Prostate gland (tissue), 2 donors: ENCODE results near the gene SYVN1. TPM values are rescaled to one million over a fixed set of nuclear protein-coding genes. Genes with fewer than 3 reads are reported as not detected.
A peak's percentile ranks its signal among the peaks of the same experiment; 100 is the strongest.
"Not testable (repeated sequence)": the region's sequence is repeated elsewhere in the genome, so short reads cannot be mapped to it uniquely, and the experiment has no call there.

Experiments used
- DNase-seq: peaks from one replicate; pipeline ENCODE4 v3.0.0-alpha.2; 2019; ENCODE audit warnings: low spot score
- H3K27ac ChIP-seq, 2 donors: fragments of 200-600 bp; sonication (generic); 2 replicates each; pipeline ENCODE4 v1.5.1; 2017 to 2019
- H3K27me3 ChIP-seq: fragments of 200-600 bp; sonication (generic); replicated peaks from 2 replicates; pipeline ENCODE4 v1.5.1; 2019; ENCODE audit not compliant: insufficient read depth
- H3K36me3 ChIP-seq, 2 donors: fragments of 200-600 bp; sonication (generic); 1 replicate in 1 of 2; 2 replicates in 1 of 2; pipeline versions ENCODE4 v1.5.1 to v1.8.1; 2017 to 2019
- H3K4me1 ChIP-seq: fragments of 200-600 bp; sonication (generic); replicated peaks from 2 replicates; pipeline ENCODE4 v1.5.1; 2019
- H3K4me3 ChIP-seq, 2 donors: fragments of 200-600 bp; sonication (generic); 2 replicates each; pipeline ENCODE4 v1.5.1; 2017 to 2019
- H3K9me3 ChIP-seq: fragments of 200-600 bp; sonication (generic); 2 replicates; pipeline ENCODE4 v1.5.1; 2017
- POLR2A ChIP-seq: fragments of 450-650 bp; IDR thresholded peaks from one replicate; pipeline ENCODE4 v1.6.1; 2016; ENCODE audit warnings: antibody characterized with exemption, mild to moderate bottlenecking
- POLR2AphosphoS5 ChIP-seq: sonication (generic); formaldehyde crosslinking; IDR thresholded peaks from one replicate; pipeline ENCODE4 v1.6.1; 2017; ENCODE audit warnings: antibody characterized with exemption
- WGBS: methylation state at CpG from one replicate; pipeline ENCODE4 v1.1.5; 2018; 5-methylcytosine and 5-hydroxymethylcytosine counted together
- intact Hi-C: fragments of 100-400 bp; cut with DNase I; formaldehyde crosslinking; loops from one replicate; pipeline ENCODE4 v1.14.2; 2022
- total RNA-seq, 2 donors: library from RNA; depleted of rRNA; stranded (reverse); fragments of >200 nt; gene quantifications; one replicate each; pipeline ENCODE4 v1.1.0, GENCODE V29; 2016
- TF ChIP-seq, protein P1 (sequence below), 4 experiments: fragments of 200-600 bp in 2 of 4; fragments of 450-650 bp in 2 of 4; sonication (generic) in 2 of 4; IDR thresholded peaks; 1 replicate in 3 of 4; 2 replicates in 1 of 4; pipeline ENCODE4 v1.5.1; 2016 to 2019; ENCODE audit warnings: antibody characterized with exemption in 4 of 4, mild to moderate bottlenecking in 2 of 4, moderate library complexity in 2 of 4

SYVN1 gene
- total RNA-seq, 2 donors from 2014 or later, result 89.7 to 108 TPM

DNA sequence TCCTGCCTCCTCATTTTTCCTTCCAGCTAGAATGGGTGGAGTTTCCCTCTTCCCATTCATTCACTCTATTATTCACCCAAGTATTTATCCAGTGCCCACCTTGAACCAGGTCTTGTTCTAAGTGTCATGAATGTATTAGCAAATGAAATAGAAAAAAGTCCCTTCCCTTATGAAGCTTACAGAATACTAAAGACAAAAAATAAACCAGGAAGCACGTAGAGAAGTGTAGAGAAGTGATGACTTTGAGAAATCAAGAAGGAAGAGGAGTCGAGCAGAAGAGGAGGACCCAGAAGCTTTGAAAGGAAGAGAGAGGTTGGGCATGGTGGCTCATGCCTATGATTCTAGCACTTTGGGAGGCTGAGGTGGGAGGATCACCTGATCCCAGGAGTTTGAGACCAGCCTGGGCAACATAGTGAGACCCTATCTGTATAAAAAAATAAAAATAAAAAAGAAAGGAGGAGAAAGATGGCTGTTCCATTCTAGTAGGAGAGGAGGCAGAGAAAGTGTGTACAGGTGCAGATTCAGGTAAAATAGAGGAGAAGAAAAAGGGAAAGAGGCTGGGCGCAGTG lies 17.1 kb upstream of the SYVN1 start:
- TF ChIP-seq, protein P1, sequence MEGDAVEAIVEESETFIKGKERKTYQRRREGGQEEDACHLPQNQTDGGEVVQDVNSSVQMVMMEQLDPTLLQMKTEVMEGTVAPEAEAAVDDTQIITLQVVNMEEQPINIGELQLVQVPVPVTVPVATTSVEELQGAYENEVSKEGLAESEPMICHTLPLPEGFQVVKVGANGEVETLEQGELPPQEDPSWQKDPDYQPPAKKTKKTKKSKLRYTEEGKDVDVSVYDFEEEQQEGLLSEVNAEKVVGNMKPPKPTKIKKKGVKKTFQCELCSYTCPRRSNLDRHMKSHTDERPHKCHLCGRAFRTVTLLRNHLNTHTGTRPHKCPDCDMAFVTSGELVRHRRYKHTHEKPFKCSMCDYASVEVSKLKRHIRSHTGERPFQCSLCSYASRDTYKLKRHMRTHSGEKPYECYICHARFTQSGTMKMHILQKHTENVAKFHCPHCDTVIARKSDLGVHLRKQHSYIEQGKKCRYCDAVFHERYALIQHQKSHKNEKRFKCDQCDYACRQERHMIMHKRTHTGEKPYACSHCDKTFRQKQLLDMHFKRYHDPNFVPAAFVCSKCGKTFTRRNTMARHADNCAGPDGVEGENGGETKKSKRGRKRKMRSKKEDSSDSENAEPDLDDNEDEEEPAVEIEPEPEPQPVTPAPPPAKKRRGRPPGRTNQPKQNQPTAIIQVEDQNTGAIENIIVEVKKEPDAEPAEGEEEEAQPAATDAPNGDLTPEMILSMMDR (IDR thresholded peaks at IDR 0.05), result no peak
- TF ChIP-seq POLR2AphosphoS5, result no peak
- TF ChIP-seq POLR2A, result no peak
- no peaks in the 10 kb centered on the region for H3K9me3 ChIP-seq
- H3K27ac ChIP-seq, result peak overlapping the region in 1 of 2 donors; percentile 58
- DNase-seq, result no peak
- intact Hi-C loops, result no loop called here
- WGBS, result 83% methylated on average over 3 of the region's 3 CpGs
- no peaks in the 10 kb centered on the region for H3K4me1 ChIP-seq
- H3K36me3 ChIP-seq, result no peaks in the 10 kb centered on the region
- H3K27me3 ChIP-seq, result no peaks in the 10 kb centered on the region
- no peak overlapping the region for H3K4me3 ChIP-seq

GRCh38 chr11:65150509-65151299 lies 16.4 kb upstream of the SYVN1 start:
- TF ChIP-seq POLR2AphosphoS5 (peak; percentile 56), POLR2A (peak; percentile 31)
- TF ChIP-seq, protein P1 (IDR thresholded peaks at IDR 0.05), result peak in 1 of 4 experiments; percentile 24
- peak; percentile 84 for DNase-seq
- Histone ChIP-seq H3K9me3 (no peaks in the 10 kb centered on the region), H3K4me3 (no peak overlapping the region), H3K27ac (peak overlapping the region; percentile 57 to 58), H3K36me3 (no peaks in the 10 kb centered on the region), H3K4me1 (no peaks in the 10 kb centered on the region), H3K27me3 (no peaks in the 10 kb centered on the region)
- intact Hi-C loops, result no loop called here
- WGBS, result 16% methylated on average over 12 of the region's 12 CpGs

DNA sequence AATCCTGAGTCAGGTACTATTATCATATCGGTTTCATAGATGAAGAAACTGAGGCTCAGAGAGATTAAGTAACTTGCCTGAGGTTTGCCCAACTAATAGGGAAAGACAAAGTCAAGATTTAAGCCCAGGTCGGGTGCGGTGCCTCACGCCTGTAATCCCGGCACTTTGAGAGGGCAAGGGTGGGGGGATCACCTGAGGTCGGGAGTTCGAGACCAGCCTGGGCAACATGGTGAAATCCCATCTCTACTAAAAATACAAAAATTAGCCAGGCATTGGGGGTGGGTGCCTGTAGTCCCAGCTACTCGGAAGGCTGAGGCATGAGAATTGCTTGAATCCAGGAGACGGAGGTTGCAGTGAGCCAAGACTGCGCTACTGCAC lies 15.8 kb upstream of the SYVN1 start:
- H3K36me3 ChIP-seq, H3K9me3 ChIP-seq, intact Hi-C loops, H3K4me1 ChIP-seq, DNase-seq, H3K4me3 ChIP-seq, H3K27me3 ChIP-seq: not testable (repeated sequence)
- 78% methylated on average over 10 of the region's 10 CpGs for WGBS
- H3K27ac ChIP-seq, result peak overlapping the region; percentile 57 to 58

DNA sequence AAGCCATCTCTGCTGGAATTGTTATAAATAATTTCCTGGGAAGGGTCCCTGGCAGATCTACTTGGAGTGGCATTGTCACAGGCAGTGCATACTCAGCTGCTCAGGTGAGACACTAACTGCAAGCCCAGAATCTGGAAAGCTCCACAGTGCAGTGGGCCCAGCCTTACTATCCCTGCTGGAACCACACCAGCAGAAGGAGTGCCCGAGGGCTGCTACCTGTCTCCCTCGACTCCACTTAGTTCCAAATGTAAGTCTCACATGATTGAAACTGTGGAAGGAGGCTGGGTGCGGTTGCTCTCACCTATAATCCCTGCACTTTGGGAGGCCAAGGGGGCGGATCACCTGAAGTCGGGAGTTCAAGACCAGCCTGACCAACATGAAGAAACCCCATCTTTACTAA lies 14.3 kb upstream of the SYVN1 start:
- no peak overlapping the region for H3K27ac ChIP-seq

DNA sequence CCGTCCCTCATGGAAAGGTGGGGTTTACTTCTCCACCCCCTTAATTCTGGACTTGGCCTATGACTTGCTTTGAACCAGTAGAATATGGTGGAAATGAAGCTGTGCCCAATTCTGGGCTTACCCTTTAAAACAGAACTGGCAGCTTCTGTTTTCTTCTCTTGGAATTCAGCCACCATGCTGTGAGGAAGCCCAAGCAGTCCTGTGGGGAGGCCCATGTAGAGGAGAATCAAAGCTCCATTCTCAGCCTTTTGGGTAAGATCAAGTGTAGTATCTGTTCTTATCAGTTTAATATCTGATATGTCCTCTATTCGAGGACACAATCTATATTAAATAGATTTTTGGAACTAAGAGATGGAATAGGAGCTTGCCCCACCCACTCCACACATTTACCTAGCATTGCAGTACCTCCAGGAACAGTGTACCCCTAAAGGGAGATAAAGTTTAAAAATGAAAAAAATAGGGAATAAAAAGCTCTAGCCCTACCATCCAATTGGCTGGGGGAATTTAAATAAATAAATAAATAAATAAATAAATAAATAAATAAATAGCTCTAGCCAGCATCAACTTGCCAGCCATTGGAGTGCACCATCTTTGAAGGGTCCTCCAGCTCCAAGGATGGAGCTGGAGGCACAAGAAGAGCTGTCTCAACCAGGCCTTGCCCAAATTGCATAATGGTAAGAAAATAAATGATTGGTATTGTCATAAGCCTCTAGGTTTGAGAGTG lies 13.2 kb upstream of the SYVN1 start:
- Histone ChIP-seq H3K36me3 (no peaks in the 10 kb centered on the region), H3K4me1 (no peaks in the 10 kb centered on the region), H3K27me3 (no peaks in the 10 kb centered on the region), H3K4me3 (no peak overlapping the region), H3K27ac (no peak overlapping the region), H3K9me3 (no peaks in the 10 kb centered on the region)
- intact Hi-C loops, result no loop called here
- no peak for TF ChIP-seq POLR2AphosphoS5
- TF ChIP-seq, protein P1 (IDR thresholded peaks at IDR 0.05), result no peak
- TF ChIP-seq POLR2A, result no peak
- WGBS, result 72% methylated on average over 2 of the region's 2 CpGs
- no peak for DNase-seq

More for the DNA sequence above, 14.3 kb upstream of the SYVN1 start:
- no peak for TF ChIP-seq POLR2A
- TF ChIP-seq, protein P1 (IDR thresholded peaks at IDR 0.05), result no peak
- no peak for TF ChIP-seq POLR2AphosphoS5
- Histone ChIP-seq H3K27me3 (no peaks in the 10 kb centered on the region), H3K36me3 (no peaks in the 10 kb centered on the region), H3K4me1 (no peaks in the 10 kb centered on the region), H3K4me3 (no peak overlapping the region), H3K9me3 (no peaks in the 10 kb centered on the region)
- 79% methylated on average over 5 of the region's 5 CpGs for WGBS
- intact Hi-C loops, result no loop called here
- DNase-seq, result no peak
